Endodermal cell (in vitro differentiated cells): Measurements from ENCODE around the gene SCRG1. TPM values are rescaled to one million over a fixed set of nuclear protein-coding genes. Genes with fewer than 3 reads are reported as not detected.

Source experiments
- DNase-seq: peaks from one replicate; pipeline ENCODE4 v3.0.0-alpha.2; 2017
- H3K27ac ChIP-seq: 2 replicates; pipeline ENCODE4 v1.5.1; 2013; ENCODE audit warnings: mild to moderate bottlenecking, low read depth, low read length, moderate library complexity
- H3K27me3 ChIP-seq: 2 replicates; pipeline ENCODE4 v1.6.1; 2013; ENCODE audit warnings: mild to moderate bottlenecking, low read length, moderate library complexity; ENCODE audit not compliant: insufficient read depth, control insufficient read depth, poor library complexity, severe bottlenecking
- H3K36me3 ChIP-seq: 2 replicates; pipeline ENCODE4 v1.7.0; 2013; ENCODE audit warnings: mild to moderate bottlenecking, low read length, moderate library complexity; ENCODE audit not compliant: control insufficient read depth, insufficient read depth
- H3K4me1 ChIP-seq: one replicate; pipeline ENCODE4 v1.7.0; 2013; ENCODE audit warnings: low read length; ENCODE audit not compliant: control insufficient read depth, insufficient read depth
- H3K4me3 ChIP-seq: 2 replicates; pipeline ENCODE4 v1.5.1; 2013; ENCODE audit warnings: mild to moderate bottlenecking, low read length, moderate library complexity
- H3K9ac ChIP-seq: 2 replicates; pipeline ENCODE4 v1.6.1; 2013; ENCODE audit warnings: mild to moderate bottlenecking, low read length, moderate library complexity; ENCODE audit not compliant: poor library complexity, severe bottlenecking; ENCODE audit errors: extremely low read depth
- H3K9me3 ChIP-seq: 2 replicates; pipeline ENCODE4 v1.6.1; 2013; ENCODE audit warnings: mild to moderate bottlenecking, low read length, moderate library complexity; ENCODE audit not compliant: control insufficient read depth
- H3K27ac Mint-ChIP-seq: 2 replicates; pipeline ENCODE4 v1.8.0; 2020; ENCODE audit warnings: mixed read lengths
- H3K27me3 Mint-ChIP-seq: 2 replicates; pipeline ENCODE4 v1.8.0; 2021; ENCODE audit warnings: mild to moderate bottlenecking, mixed read lengths; ENCODE audit not compliant: insufficient read depth
- H3K36me3 Mint-ChIP-seq: 2 replicates; pipeline ENCODE4 v1.8.0; 2020; ENCODE audit warnings: low read depth, mixed read lengths
- H3K4me1 Mint-ChIP-seq: 2 replicates; pipeline ENCODE4 v1.8.0; 2020; ENCODE audit warnings: mixed read lengths
- H3K4me3 Mint-ChIP-seq: 2 replicates; pipeline ENCODE4 v1.8.0; 2020; ENCODE audit warnings: mild to moderate bottlenecking, moderate library complexity, mixed read lengths
- H3K9me3 Mint-ChIP-seq: 2 replicates; pipeline ENCODE4 v1.8.0; 2020; ENCODE audit warnings: mild to moderate bottlenecking, mixed read lengths
- whole genome bisulfite sequencing, 2 experiments: methylation state at CpG; one replicate each; pipeline versions ENCODE4 v1.1.5 to v1.1.7; 2013; ENCODE audit warnings: missing lambda C conversion rate in 2 of 2, mixed read lengths in 1 of 2; ENCODE audit not compliant: insufficient coverage in 1 of 2, insufficient read length in 1 of 2; 5-methylcytosine and 5-hydroxymethylcytosine counted together
- total RNA-seq, 2 donors: library from RNA; stranded (reverse); fragmentation: NEBNext Ultra II Directional in 1 of 2; extraction: Animal tissue kit (Norgen Biotek cat#: 25700) in 1 of 2; gene quantifications; 2 replicates in 1 of 2; 3 replicates in 1 of 2; pipeline ENCODE4 v1.2.1, GENCODE V29; 2021
- TF ChIP-seq, protein P1 (sequence below): fragments of 200-600 bp; sonication (generic); conservative IDR thresholded peaks from 2 replicates; pipeline ENCODE4 v1.5.0; 2021; ENCODE audit warnings: antibody characterized with exemption, mild to moderate bottlenecking

SCRG1 gene
- total RNA-seq, 2 donors from 2014 or later: not detected

DNA sequence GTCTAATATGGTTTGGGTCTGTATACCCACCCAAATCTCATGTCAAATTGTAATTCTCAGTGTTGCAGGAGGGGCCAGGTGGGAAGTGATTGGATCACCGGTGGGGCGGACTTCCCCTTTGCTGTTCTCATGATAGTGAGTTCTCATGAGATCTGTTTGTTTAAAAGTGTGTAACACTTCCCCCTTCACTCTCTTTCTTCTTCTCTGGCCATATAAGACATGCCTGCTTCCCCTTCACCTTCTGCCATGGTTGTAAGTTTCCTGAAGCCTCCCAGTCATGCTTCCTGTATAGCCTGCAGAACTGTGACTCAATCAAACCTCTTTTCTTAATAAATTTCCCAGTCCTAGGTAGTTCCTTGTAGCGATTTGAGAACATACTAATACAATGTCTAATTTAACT, 19.7 kb upstream of the SCRG1 start:
- H3K27ac Mint-ChIP-seq: no peak overlapping the region
- 89% methylated on average over 1 of the region's 3 CpGs; no CpG with 5 or more reads in 1 of the 2 experiments for WGBS, 2 experiments

DNA sequence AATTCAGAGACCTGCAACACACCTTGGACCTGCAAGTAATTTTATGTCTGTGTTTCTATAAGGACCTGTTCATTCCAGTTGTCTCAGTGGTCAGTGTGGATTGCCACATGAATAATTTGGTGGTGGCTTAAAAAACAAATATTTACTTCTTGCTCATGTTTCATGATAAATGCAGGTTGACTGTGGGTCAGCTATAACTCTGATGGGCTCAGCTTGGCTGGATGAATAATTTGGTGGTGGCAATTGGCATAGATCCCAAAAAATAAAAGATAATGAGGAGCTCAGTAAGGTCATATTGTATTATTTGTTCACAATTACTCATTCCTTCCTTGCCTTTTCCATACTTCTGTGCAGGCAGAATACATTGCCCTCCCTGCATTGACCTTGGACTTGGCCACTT, 18.9 kb upstream of the SCRG1 start:
- H3K27ac Mint-ChIP-seq: no peak overlapping the region
- H3K9me3 Mint-ChIP-seq: no peaks in the 10 kb centered on the region
- no peaks in the 10 kb centered on the region for H3K4me1 Mint-ChIP-seq
- no peaks in the 10 kb centered on the region for H3K27me3 ChIP-seq
- no peaks in the 10 kb centered on the region for H3K36me3 ChIP-seq
- H3K4me3 ChIP-seq: no peak overlapping the region
- no peak overlapping the region for H3K27ac ChIP-seq
- H3K36me3 Mint-ChIP-seq: no peaks in the 10 kb centered on the region
- H3K4me3 Mint-ChIP-seq: no peak overlapping the region
- no peak for DNase-seq
- no peaks in the 10 kb centered on the region for H3K4me1 ChIP-seq
- H3K9ac ChIP-seq: no peak overlapping the region
- no peaks in the 10 kb centered on the region for H3K9me3 ChIP-seq
- peaks cover 5% of the 10 kb centered on the region for H3K27me3 Mint-ChIP-seq
- TF ChIP-seq, protein P1, sequence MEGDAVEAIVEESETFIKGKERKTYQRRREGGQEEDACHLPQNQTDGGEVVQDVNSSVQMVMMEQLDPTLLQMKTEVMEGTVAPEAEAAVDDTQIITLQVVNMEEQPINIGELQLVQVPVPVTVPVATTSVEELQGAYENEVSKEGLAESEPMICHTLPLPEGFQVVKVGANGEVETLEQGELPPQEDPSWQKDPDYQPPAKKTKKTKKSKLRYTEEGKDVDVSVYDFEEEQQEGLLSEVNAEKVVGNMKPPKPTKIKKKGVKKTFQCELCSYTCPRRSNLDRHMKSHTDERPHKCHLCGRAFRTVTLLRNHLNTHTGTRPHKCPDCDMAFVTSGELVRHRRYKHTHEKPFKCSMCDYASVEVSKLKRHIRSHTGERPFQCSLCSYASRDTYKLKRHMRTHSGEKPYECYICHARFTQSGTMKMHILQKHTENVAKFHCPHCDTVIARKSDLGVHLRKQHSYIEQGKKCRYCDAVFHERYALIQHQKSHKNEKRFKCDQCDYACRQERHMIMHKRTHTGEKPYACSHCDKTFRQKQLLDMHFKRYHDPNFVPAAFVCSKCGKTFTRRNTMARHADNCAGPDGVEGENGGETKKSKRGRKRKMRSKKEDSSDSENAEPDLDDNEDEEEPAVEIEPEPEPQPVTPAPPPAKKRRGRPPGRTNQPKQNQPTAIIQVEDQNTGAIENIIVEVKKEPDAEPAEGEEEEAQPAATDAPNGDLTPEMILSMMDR: no peak

More for the DNA sequence above, 19.7 kb upstream of the SCRG1 start:
- Mint-ChIP-seq H3K36me3 (no peaks in the 10 kb centered on the region), H3K4me1 (no peaks in the 10 kb centered on the region), H3K4me3 (no peak overlapping the region), H3K9me3 (no peaks in the 10 kb centered on the region), H3K27me3 (peaks cover 5% of the 10 kb centered on the region)
- no peaks in the 10 kb centered on the region for H3K27me3 ChIP-seq
- H3K36me3 ChIP-seq: no peaks in the 10 kb centered on the region
- H3K4me1 ChIP-seq: no peaks in the 10 kb centered on the region
- H3K4me3 ChIP-seq: no peak overlapping the region
- H3K27ac ChIP-seq: no peak overlapping the region
- H3K9me3 ChIP-seq: no peaks in the 10 kb centered on the region
- H3K9ac ChIP-seq: no peak overlapping the region
- TF ChIP-seq, protein P1: no peak
- no peak for DNase-seq

DNA sequence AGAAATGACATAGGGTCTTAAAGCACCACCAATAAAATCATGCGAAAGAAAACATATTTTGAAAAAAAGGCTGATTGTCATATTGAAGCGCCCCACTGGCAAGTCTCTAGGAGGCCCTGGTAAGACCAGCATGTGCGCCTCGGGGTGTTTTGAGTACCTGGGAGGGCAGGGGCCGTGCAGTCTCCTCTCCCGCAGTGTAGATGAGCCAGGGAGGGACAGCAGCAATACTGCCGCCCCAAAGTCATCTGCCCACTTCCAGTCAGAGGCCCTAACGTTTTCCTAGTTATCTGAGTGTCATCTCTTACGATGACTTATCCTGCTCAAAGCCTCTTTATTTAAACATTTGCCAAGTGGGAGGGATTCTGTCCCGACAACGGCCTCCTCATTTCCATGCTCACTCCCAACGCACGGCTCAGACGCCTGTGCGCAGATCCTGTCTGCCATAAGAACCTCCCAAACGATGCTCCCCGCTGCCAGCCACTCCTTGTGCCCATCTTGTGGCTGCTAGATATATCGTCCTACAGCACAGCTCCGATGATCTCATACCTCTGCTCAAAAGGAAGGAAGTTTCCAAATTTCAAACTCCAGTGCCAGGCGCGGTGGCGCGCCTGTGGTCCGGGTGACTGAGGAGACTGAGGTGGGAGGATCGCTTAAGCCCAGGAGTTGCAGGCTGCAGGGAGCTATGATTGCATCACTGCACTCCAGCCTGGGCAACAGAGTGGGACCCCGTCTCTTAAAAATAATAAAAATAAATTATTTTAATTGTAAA, 17.2 kb upstream of the SCRG1 start:
- no peaks in the 10 kb centered on the region for H3K27me3 ChIP-seq
- H3K36me3 Mint-ChIP-seq: no peaks in the 10 kb centered on the region
- TF ChIP-seq, protein P1: no peak
- H3K9me3 Mint-ChIP-seq: no peaks in the 10 kb centered on the region
- 92 to 94% methylated on average over 23 to 25 of the region's 26 CpGs for WGBS, 2 experiments
- DNase-seq: no peak
- no peaks in the 10 kb centered on the region for H3K4me1 ChIP-seq
- no peak overlapping the region for H3K4me3 ChIP-seq
- no peak overlapping the region for H3K4me3 Mint-ChIP-seq
- no peaks in the 10 kb centered on the region for H3K9me3 ChIP-seq
- H3K27me3 Mint-ChIP-seq: peaks cover 5% of the 10 kb centered on the region
- no peak overlapping the region for H3K27ac ChIP-seq
- no peak overlapping the region for H3K9ac ChIP-seq
- no peak overlapping the region for H3K27ac Mint-ChIP-seq
- no peaks in the 10 kb centered on the region for H3K4me1 Mint-ChIP-seq
- no peaks in the 10 kb centered on the region for H3K36me3 ChIP-seq
